Stimulated activated CD4-positive, alpha-beta T cell treated with anti-CD3 and anti-CD28 coated beads, Interleukin-15, amount 100 ng/mL, for 48 hours (primary cell): ENCODE measurements around the gene TSTD1.

Source experiments
- DNase-seq, 2 donors: peaks; one replicate each; pipeline ENCODE4 v3.0.0-alpha.2; 2020; ENCODE audit warnings: low read depth in 2 of 2

The TSTD1 gene

GRCh38 chr1:161038523-161039153 is at the start of gene TSTD1:
Gene TSTD1 (minus strand): TSS chr1:161038964. CDS start chr1:161038889, 75 bp downstream.
- peak; percentile 68 to 84 for DNase-seq

- no peak for DNase-seq
These were observed 47.7 kb upstream of the TSTD1 start for GRCh38 chr1:161086457-161086856.

GRCh38 chr1:161085165-161085564 is 46.4 kb upstream of the TSTD1 start:
- no peak for DNase-seq

- DNase-seq, result no peak
These were observed 45.8 kb upstream of the TSTD1 start for GRCh38 chr1:161084597-161084988.

GRCh38 chr1:161083748-161084596 is 45.2 kb upstream of the TSTD1 start:
- DNase-seq, result no peak

- no peak for DNase-seq
These were observed 44.4 kb upstream of the TSTD1 start for GRCh38 chr1:161082996-161083747.

GRCh38 chr1:161082483-161082882 is 43.7 kb upstream of the TSTD1 start:
- DNase-seq, result no peak

- no peak for DNase-seq
These were observed 42.8 kb upstream of the TSTD1 start for GRCh38 chr1:161081519-161081918.

GRCh38 chr1:161080441-161081405 is 42.0 kb upstream of the TSTD1 start:
- no peak for DNase-seq

- DNase-seq, result no peak
These were observed 40.8 kb upstream of the TSTD1 start for GRCh38 chr1:161079436-161080110.

GRCh38 chr1:161077426-161077825 is 38.7 kb upstream of the TSTD1 start:
- no peak for DNase-seq

- DNase-seq, result no peak
These were observed 37.6 kb upstream of the TSTD1 start for GRCh38 chr1:161076410-161076809.

- no peak for DNase-seq
These were observed 36.1 kb upstream of the TSTD1 start for GRCh38 chr1:161074676-161075368.

- no peak for DNase-seq
These were observed 34.8 kb upstream of the TSTD1 start for GRCh38 chr1:161073474-161074121.

- no peak for DNase-seq
These were observed 34.1 kb upstream of the TSTD1 start for GRCh38 chr1:161072751-161073449.

- peak in 1 of 2 donors; percentile 32 for DNase-seq
These were observed 33.2 kb upstream of the TSTD1 start for GRCh38 chr1:161071886-161072371.

- no peak for DNase-seq
These were observed 32.0 kb upstream of the TSTD1 start for GRCh38 chr1:161070761-161071160.

- peak; percentile 81 to 82 for DNase-seq
These were observed 31.0 kb upstream of the TSTD1 start, which contains the start of gene ARHGAP30 for GRCh38 chr1:161069731-161070270. Gene ARHGAP30 (minus strand): TSS chr1:161069891. CDS start chr1:161069624, 267 bp downstream.
